GM12878 (cell line): Measurements from ENCODE around the gene TMEM52. TPM values are rescaled to one million over a fixed set of nuclear protein-coding genes. Genes with fewer than 3 reads are reported as not detected.

Source experiments
- ATAC-seq: fragments of 200-7000 bp; cut with Tn5 transposase; 3 replicates; pipeline ENCODE4 v1.9.1; 2020; ENCODE audit warnings: mild to moderate bottlenecking, moderate library complexity
- BruUV-seq: library from RNA; stranded (reverse); fragments of 400-500 nt; replicated peaks from 2 replicates; lab custom pipeline; 2021; lab: Mats Ljungman, UMichigan
- CTCF ChIA-PET: fragments of 300-600 bp; sonication (Branson Sonifier 250); formaldehyde crosslinking; extraction: SDS; loops from one replicate; lab custom pipeline; 2021; ENCODE audit warnings: inconsistent platforms; lab: Yijun Ruan, JAX
- POLR2A ChIA-PET: fragments of 350-600 bp; formaldehyde crosslinking; extraction: SDS; loops from one replicate; lab custom pipeline; 2021; ENCODE audit warnings: inconsistent platforms; lab: Charles Lee
- RAD21 ChIA-PET: fragments of 300-600 bp; sonication (Branson Sonifier 250); formaldehyde crosslinking; loops from one replicate; lab custom pipeline; 2023; ENCODE audit warnings: antibody characterized with exemption; ENCODE audit not compliant: unreplicated experiment; lab: Charles Lee
- SMC1A ChIA-PET: fragments of 300-600 bp; sonication (Branson Sonifier 250); formaldehyde crosslinking; loops from one replicate; lab custom pipeline; 2023; ENCODE audit not compliant: unreplicated experiment, uncharacterized antibody; lab: Charles Lee
- DNase-seq: peaks from one replicate; pipeline ENCODE4 v3.0.0-alpha.2; 2011; ENCODE audit warnings: low read depth, low spot score
- FAIRE-seq: peaks from 3 replicates; lab custom pipeline; 2011; peaks lifted over from hg19 to GRCh38; lab: Jason Lieb, UNC
- H2AFZ ChIP-seq: 2 replicates; pipeline ENCODE4 v1.6.0; 2011; ENCODE audit warnings: low read depth, low read length, control low read depth; ENCODE audit not compliant: control insufficient read depth
- H3K27ac ChIP-seq: 2 replicates; pipeline ENCODE4 v1.5.1; 2011; ENCODE audit warnings: control low read depth; ENCODE audit not compliant: control insufficient read depth, insufficient read depth
- H3K27me3 ChIP-seq, 2 experiments: replicated peaks in 1 of 2; 2 replicates each; pipeline versions ENCODE4 v1.6.0 to v1.6.1; 2011; ENCODE audit warnings: low read length in 1 of 2; ENCODE audit not compliant: control insufficient read depth in 2 of 2, insufficient read depth in 2 of 2
- H3K36me3 ChIP-seq, 2 experiments: 2 replicates each; pipeline ENCODE4 v1.5.1; 2011; ENCODE audit warnings: low read length in 1 of 2; ENCODE audit not compliant: control insufficient read depth in 2 of 2, insufficient read depth in 2 of 2
- H3K4me1 ChIP-seq: 2 replicates; pipeline ENCODE4 v1.6.1; 2011; ENCODE audit warnings: mild to moderate bottlenecking, low read length, moderate library complexity, mixed read lengths; ENCODE audit not compliant: control insufficient read depth, insufficient read depth
- H3K4me2 ChIP-seq: 2 replicates; pipeline ENCODE4 v1.6.0; 2011; ENCODE audit warnings: control low read depth; ENCODE audit not compliant: control insufficient read depth, insufficient read depth
- H3K4me3 ChIP-seq: fragments of 200-600 bp; sonication (generic); 2 replicates; pipeline ENCODE4 v1.5.1; 2016
- H3K79me2 ChIP-seq: 2 replicates; pipeline ENCODE4 v1.6.0; 2011; ENCODE audit warnings: low read length; ENCODE audit not compliant: control insufficient read depth, insufficient read depth
- H3K9ac ChIP-seq: 2 replicates; pipeline ENCODE4 v1.8.0; 2011; ENCODE audit warnings: low read length, control low read depth, mixed read lengths; ENCODE audit not compliant: control insufficient read depth, insufficient read depth
- H3K9me3 ChIP-seq: replicated peaks from 3 replicates; pipeline ENCODE4 v1.5.1; 2011; ENCODE audit warnings: mild to moderate bottlenecking, low read length; ENCODE audit not compliant: control insufficient read depth, insufficient read depth
- H4K20me1 ChIP-seq: 2 replicates; pipeline ENCODE4 v1.6.0; 2011; ENCODE audit not compliant: control insufficient read depth, insufficient read depth
- BRCA1 ChIP-seq: IDR thresholded peaks from 2 replicates; pipeline ENCODE4 v1.6.1; 2011; ENCODE audit warnings: low read depth, low read length, improper control_type of control experiment
- CEBPB ChIP-seq, 2 experiments: fragments of 150-350 bp in 1 of 2; IDR thresholded peaks; 2 replicates each; pipeline ENCODE4 v1.6.1; 2012 to 2014; ENCODE audit warnings: low read depth in 2 of 2, low read length in 2 of 2, borderline replicate concordance in 1 of 2, inconsistent platforms in 1 of 2
- EED ChIP-seq: sonication (generic); IDR thresholded peaks from 2 replicates; pipeline ENCODE4 v1.6.1; 2016; ENCODE audit warnings: antibody characterized with exemption, low read depth
- POLR2A ChIP-seq: IDR thresholded peaks from 2 replicates; pipeline ENCODE4 v1.6.1; 2011; ENCODE audit warnings: low read depth, mild to moderate bottlenecking, low read length
- TBL1XR1 ChIP-seq: IDR thresholded peaks from 2 replicates; pipeline ENCODE4 v1.6.1; 2012; ENCODE audit warnings: low read depth, low read length, improper control_type of control experiment
- ZNF207 ChIP-seq: fragments of 450-650 bp; IDR thresholded peaks from 2 replicates; pipeline ENCODE4 v1.6.1; 2014; ENCODE audit warnings: antibody characterized with exemption, mild to moderate bottlenecking, borderline replicate concordance
- ZNF217 ChIP-seq: fragments of 450-650 bp; IDR thresholded peaks from 2 replicates; pipeline ENCODE4 v1.6.1; 2017; ENCODE audit warnings: antibody characterized with exemption, mild to moderate bottlenecking
- WGBS: methylation state at CpG from one replicate; pipeline ENCODE4 v1.1.6; 2016; ENCODE audit warnings: low lambda C conversion rate; ENCODE audit not compliant: insufficient replicate concordance, insufficient coverage; ENCODE audit errors: missing lambda C conversion rate; 5-methylcytosine and 5-hydroxymethylcytosine counted together
- in situ Hi-C: fragments of 300-500 bp; cut with MboI; formaldehyde crosslinking; loops from 9 replicates; pipeline ENCODE4 v1.14.3; 2018; ENCODE audit warnings: mixed read lengths
- intact Hi-C: fragments of 100-400 bp; cut with micrococcal nuclease; formaldehyde crosslinking; loops from one replicate; pipeline ENCODE4 v1.14.2; 2022; ENCODE audit not compliant: unreplicated experiment
- polyA plus RNA-seq, 11 experiments: library from polyadenylated mRNA; depleted of rRNA in 4 of 11; unstranded in 6 of 11; stranded (reverse) in 5 of 11; fragments of >200 nt; fragmentation: Nextera tagmentation in 4 of 11; fragmentation: Illumina TruSeq in 1 of 11; extraction: Ambion mirVana in 4 of 11; extraction: Trizol in 1 of 11; gene quantifications; 1 replicate in 1 of 11; 2 replicates in 10 of 11; pipeline versions ENCODE4 v1.2.1 to v1.2.3, GENCODE V29; 2011 to 2016; ENCODE audit warnings: inconsistent platforms in 2 of 11, missing spikeins in 2 of 11, low read depth in 1 of 11
- total RNA-seq, 4 experiments: library from RNA; depleted of rRNA in 3 of 4; stranded (reverse); fragments of >200 nt in 3 of 4; fragmentation: Illumina TruSeq in 1 of 4; extraction: Trizol in 1 of 4; gene quantifications; 2 replicates each; pipeline versions ENCODE4 v1.2.1 to v1.2.3, GENCODE V29; 2013 to 2021
- TF ChIP-seq, protein P1 (sequence below): fragments of 150-350 bp; IDR thresholded peaks from 2 replicates; pipeline ENCODE4 v1.6.1; 2014; ENCODE audit warnings: mild to moderate bottlenecking, low read depth, low read length
- TF ChIP-seq, protein P2 (sequence below): fragments of 450-650 bp; IDR thresholded peaks from 2 replicates; pipeline ENCODE4 v1.6.1; 2017; ENCODE audit warnings: mild to moderate bottlenecking, moderate library complexity
- TF ChIP-seq, protein P3 (sequence below): fragments of 450-650 bp; conservative IDR thresholded peaks from 2 replicates; pipeline ENCODE4 v1.6.1; 2017; ENCODE audit warnings: mild to moderate bottlenecking, moderate library complexity
- TF ChIP-seq, protein P4 (sequence below): fragments of 450-650 bp; IDR thresholded peaks from 2 replicates; pipeline ENCODE4 v1.6.1; 2014; ENCODE audit warnings: mild to moderate bottlenecking

TMEM52 gene
- total and polyA plus RNA-seq, 10 of the 15 experiments (the other 5 are each of a cell fraction or from before 2014, with no cell fraction given): 0.17 to 0.33 (median 0.24) TPM; not detected in 7

DNA sequence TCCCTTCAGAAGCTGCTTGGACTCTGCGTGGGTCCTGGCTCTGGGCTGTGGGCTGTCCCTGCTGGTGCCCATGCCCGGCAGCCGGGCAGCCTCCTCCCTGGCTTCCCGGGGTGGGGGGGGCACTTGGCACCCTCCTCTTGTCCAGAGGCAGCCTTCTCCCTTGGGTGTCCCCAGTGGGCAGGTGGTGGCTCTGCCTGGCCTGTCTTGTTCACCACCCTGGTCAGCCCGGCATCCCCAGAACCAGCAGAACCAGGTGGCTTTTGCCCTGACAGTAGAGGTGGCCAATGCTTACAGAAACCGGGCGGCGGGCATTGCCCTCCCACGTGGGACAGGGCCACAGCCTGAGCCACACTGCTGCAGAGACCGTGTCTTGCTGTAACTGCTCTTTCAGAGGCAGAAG, 46.5 kb upstream of the TMEM52 start:
- ChIA-PET RAD21 (no interaction called here), SMC1A (no interaction called here), POLR2A (no interaction called here), CTCF (interaction anchor here (0.6 kb wide), 1 partner anchor 16 kb away, joined by 3 read pairs; no protein-coding TSS in a partner anchor)
- intact Hi-C loops (no loop called here), in situ Hi-C loops (loop anchor here (25.0 kb wide), 1 partner anchor 822 kb away; no protein-coding TSS in a partner anchor)
- FAIRE-seq: no peak
- H2AFZ ChIP-seq: no peak overlapping the region
- no peaks in the 10 kb centered on the region for H3K79me2 ChIP-seq
- no peak overlapping the region for H3K9ac ChIP-seq
- no peak overlapping the region for H3K4me3 ChIP-seq
- H3K4me1 ChIP-seq: no peaks in the 10 kb centered on the region
- WGBS: 27% methylated on average over 10 of the region's 10 CpGs
- no peaks in the 10 kb centered on the region for H3K36me3 ChIP-seq
- no TSS peak for BruUV-seq
- H3K4me2 ChIP-seq: no peak overlapping the region
- H3K27ac ChIP-seq: no peak overlapping the region
- no peak for ATAC-seq
- no peak for TF ChIP-seq ZNF217
- TF ChIP-seq, protein P1, sequence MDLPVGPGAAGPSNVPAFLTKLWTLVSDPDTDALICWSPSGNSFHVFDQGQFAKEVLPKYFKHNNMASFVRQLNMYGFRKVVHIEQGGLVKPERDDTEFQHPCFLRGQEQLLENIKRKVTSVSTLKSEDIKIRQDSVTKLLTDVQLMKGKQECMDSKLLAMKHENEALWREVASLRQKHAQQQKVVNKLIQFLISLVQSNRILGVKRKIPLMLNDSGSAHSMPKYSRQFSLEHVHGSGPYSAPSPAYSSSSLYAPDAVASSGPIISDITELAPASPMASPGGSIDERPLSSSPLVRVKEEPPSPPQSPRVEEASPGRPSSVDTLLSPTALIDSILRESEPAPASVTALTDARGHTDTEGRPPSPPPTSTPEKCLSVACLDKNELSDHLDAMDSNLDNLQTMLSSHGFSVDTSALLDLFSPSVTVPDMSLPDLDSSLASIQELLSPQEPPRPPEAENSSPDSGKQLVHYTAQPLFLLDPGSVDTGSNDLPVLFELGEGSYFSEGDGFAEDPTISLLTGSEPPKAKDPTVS: no peak
- TF ChIP-seq, protein P2, sequence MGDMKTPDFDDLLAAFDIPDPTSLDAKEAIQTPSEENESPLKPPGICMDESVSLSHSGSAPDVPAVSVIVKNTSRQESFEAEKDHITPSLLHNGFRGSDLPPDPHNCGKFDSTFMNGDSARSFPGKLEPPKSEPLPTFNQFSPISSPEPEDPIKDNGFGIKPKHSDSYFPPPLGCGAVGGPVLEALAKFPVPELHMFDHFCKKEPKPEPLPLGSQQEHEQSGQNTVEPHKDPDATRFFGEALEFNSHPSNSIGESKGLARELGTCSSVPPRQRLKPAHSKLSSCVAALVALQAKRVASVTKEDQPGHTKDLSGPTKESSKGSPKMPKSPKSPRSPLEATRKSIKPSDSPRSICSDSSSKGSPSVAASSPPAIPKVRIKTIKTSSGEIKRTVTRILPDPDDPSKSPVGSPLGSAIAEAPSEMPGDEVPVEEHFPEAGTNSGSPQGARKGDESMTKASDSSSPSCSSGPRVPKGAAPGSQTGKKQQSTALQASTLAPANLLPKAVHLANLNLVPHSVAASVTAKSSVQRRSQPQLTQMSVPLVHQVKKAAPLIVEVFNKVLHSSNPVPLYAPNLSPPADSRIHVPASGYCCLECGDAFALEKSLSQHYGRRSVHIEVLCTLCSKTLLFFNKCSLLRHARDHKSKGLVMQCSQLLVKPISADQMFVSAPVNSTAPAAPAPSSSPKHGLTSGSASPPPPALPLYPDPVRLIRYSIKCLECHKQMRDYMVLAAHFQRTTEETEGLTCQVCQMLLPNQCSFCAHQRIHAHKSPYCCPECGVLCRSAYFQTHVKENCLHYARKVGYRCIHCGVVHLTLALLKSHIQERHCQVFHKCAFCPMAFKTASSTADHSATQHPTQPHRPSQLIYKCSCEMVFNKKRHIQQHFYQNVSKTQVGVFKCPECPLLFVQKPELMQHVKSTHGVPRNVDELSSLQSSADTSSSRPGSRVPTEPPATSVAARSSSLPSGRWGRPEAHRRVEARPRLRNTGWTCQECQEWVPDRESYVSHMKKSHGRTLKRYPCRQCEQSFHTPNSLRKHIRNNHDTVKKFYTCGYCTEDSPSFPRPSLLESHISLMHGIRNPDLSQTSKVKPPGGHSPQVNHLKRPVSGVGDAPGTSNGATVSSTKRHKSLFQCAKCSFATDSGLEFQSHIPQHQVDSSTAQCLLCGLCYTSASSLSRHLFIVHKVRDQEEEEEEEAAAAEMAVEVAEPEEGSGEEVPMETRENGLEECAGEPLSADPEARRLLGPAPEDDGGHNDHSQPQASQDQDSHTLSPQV: no peak
- TF ChIP-seq, protein P3, sequence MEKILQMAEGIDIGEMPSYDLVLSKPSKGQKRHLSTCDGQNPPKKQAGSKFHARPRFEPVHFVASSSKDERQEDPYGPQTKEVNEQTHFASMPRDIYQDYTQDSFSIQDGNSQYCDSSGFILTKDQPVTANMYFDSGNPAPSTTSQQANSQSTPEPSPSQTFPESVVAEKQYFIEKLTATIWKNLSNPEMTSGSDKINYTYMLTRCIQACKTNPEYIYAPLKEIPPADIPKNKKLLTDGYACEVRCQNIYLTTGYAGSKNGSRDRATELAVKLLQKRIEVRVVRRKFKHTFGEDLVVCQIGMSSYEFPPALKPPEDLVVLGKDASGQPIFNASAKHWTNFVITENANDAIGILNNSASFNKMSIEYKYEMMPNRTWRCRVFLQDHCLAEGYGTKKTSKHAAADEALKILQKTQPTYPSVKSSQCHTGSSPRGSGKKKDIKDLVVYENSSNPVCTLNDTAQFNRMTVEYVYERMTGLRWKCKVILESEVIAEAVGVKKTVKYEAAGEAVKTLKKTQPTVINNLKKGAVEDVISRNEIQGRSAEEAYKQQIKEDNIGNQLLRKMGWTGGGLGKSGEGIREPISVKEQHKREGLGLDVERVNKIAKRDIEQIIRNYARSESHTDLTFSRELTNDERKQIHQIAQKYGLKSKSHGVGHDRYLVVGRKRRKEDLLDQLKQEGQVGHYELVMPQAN: no peak
- TF ChIP-seq BRCA1: no peak
- TF ChIP-seq EED: no peak
- TF ChIP-seq ZNF207: no peak
- TF ChIP-seq, protein P4, sequence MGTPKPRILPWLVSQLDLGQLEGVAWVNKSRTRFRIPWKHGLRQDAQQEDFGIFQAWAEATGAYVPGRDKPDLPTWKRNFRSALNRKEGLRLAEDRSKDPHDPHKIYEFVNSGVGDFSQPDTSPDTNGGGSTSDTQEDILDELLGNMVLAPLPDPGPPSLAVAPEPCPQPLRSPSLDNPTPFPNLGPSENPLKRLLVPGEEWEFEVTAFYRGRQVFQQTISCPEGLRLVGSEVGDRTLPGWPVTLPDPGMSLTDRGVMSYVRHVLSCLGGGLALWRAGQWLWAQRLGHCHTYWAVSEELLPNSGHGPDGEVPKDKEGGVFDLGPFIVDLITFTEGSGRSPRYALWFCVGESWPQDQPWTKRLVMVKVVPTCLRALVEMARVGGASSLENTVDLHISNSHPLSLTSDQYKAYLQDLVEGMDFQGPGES: no peak
- no peak for TF ChIP-seq CEBPB (IDR thresholded peaks at IDR 0.05; ENCODE audit: borderline replicate concordance in 1 of 2, low read depth in 2 of 2, low read length in 2 of 2)
- no peak for TF ChIP-seq TBL1XR1
- TF ChIP-seq POLR2A: no peak
- no peak for DNase-seq
- no peaks in the 10 kb centered on the region for H4K20me1 ChIP-seq
- H3K27me3 ChIP-seq: peaks cover 0 to 3% of the 10 kb centered on the region in 2 experiments; a peak in 2 of 4 replicates
- no peaks in the 10 kb centered on the region; the same call in 2 of the 3 replicates for H3K9me3 ChIP-seq
